Measurements from ENCODE around the gene LBH. TPM values are rescaled to one million over a fixed set of nuclear protein-coding genes. Genes with fewer than 3 reads are reported as not detected.

Gene LBH
- total RNA-seq, 2 experiments from 2014 or later = 169 to 186 TPM

- POLR2A ChIA-PET = interaction anchor here (0.6 to 10.1 kb wide), 27 partner anchors 9 to 1804 kb away, joined by 3 to 123 read pairs (median 4); partner anchors contain the start of genes LCLAT1 and YPEL5
- H3K27me3 Mint-ChIP-seq = peaks cover 2% of the 10 kb centered on the region
- H3K4me1 Mint-ChIP-seq = peaks cover 43% of the 10 kb centered on the region
- peak; percentile 84 for DNase-seq
- peak overlapping the region; percentile 90 for H3K4me3 Mint-ChIP-seq
- peaks cover 22% of the 10 kb centered on the region for H3K36me3 Mint-ChIP-seq
- H3K27ac Mint-ChIP-seq = peak overlapping the region; percentile 92
- H3K9me3 Mint-ChIP-seq = no peaks in the 10 kb centered on the region
- ATAC-seq (ENCODE audit: low read depth) = peak; percentile 57
These were observed 864 bp downstream of the LBH start for GRCh38 chr2:30231996-30232800.

GRCh38 chr2:30232801-30233130 is 1.4 kb downstream of the LBH start:
- H3K4me3 Mint-ChIP-seq = peak overlapping the region; percentile 90
- POLR2A ChIA-PET = interaction anchor here (0.7 to 10.1 kb wide), 18 partner anchors 9 to 415 kb away, joined by 3 to 123 read pairs (median 6); partner anchors contain the start of genes LCLAT1 and YPEL5
- peak; percentile 2 for ATAC-seq (ENCODE audit: low read depth)
- peaks cover 27% of the 10 kb centered on the region for H3K36me3 Mint-ChIP-seq
- peak overlapping the region; percentile 92 for H3K27ac Mint-ChIP-seq
- H3K4me1 Mint-ChIP-seq = peaks cover 45% of the 10 kb centered on the region
- H3K27me3 Mint-ChIP-seq = peaks cover 2% of the 10 kb centered on the region
- H3K9me3 Mint-ChIP-seq = no peaks in the 10 kb centered on the region
- no peak for DNase-seq

- Mint-ChIP-seq H3K9me3 (no peaks in the 10 kb centered on the region), H3K27me3 (peaks cover 2% of the 10 kb centered on the region), H3K36me3 (peaks cover 31% of the 10 kb centered on the region), H3K4me1 (peaks cover 51% of the 10 kb centered on the region), H3K4me3 (peak overlapping the region; percentile 90), H3K27ac (peak overlapping the region; percentile 92)
- POLR2A ChIA-PET = interaction anchor here (1.0 to 10.1 kb wide), 13 partner anchors 8 to 414 kb away, joined by 3 to 123 read pairs (median 6); partner anchors contain the start of gene YPEL5
- DNase-seq = no peak
- no peak for ATAC-seq (ENCODE audit: low read depth)
These were observed 2.1 kb downstream of the LBH start for GRCh38 chr2:30233271-30234009.

- POLR2A ChIA-PET = interaction anchor here (1.0 to 10.1 kb wide), 7 partner anchors 9 to 188 kb away, joined by 3 to 123 read pairs (median 19); no protein-coding TSS in a partner anchor
- Mint-ChIP-seq H3K27ac (peak overlapping the region; percentile 92), H3K4me1 (peaks cover 58% of the 10 kb centered on the region), H3K9me3 (no peaks in the 10 kb centered on the region), H3K4me3 (peak overlapping the region; percentile 90), H3K27me3 (peaks cover 2% of the 10 kb centered on the region), H3K36me3 (peaks cover 36% of the 10 kb centered on the region)
- peak; percentile 59 for DNase-seq
- no peak for ATAC-seq (ENCODE audit: low read depth)
These were observed 3.0 kb downstream of the LBH start for GRCh38 chr2:30234180-30234971.

GRCh38 chr2:30235008-30235655 is 3.8 kb downstream of the LBH start:
- ATAC-seq (ENCODE audit: low read depth) (peak; percentile 10), DNase-seq (no peak)
- peak overlapping the region; percentile 92 for H3K27ac Mint-ChIP-seq
- H3K4me1 Mint-ChIP-seq = peaks cover 61% of the 10 kb centered on the region
- POLR2A ChIA-PET = interaction anchor here (0.9 to 10.1 kb wide), 6 partner anchors 8 to 212 kb away, joined by 3 to 123 read pairs (median 24); no protein-coding TSS in a partner anchor
- H3K36me3 Mint-ChIP-seq = peaks cover 41% of the 10 kb centered on the region
- peaks cover 2% of the 10 kb centered on the region for H3K27me3 Mint-ChIP-seq
- H3K4me3 Mint-ChIP-seq = peak overlapping the region; percentile 90
- no peaks in the 10 kb centered on the region for H3K9me3 Mint-ChIP-seq

- Mint-ChIP-seq H3K27ac (peak overlapping the region; percentile 92), H3K4me3 (peak overlapping the region; percentile 79), H3K9me3 (no peaks in the 10 kb centered on the region), H3K4me1 (peaks cover 66% of the 10 kb centered on the region), H3K27me3 (no peaks in the 10 kb centered on the region), H3K36me3 (peaks cover 48% of the 10 kb centered on the region)
- ATAC-seq (ENCODE audit: low read depth) (no peak), DNase-seq (no peak)
- POLR2A ChIA-PET = interaction anchor here (0.9 to 10.1 kb wide), 6 partner anchors 21 to 211 kb away, joined by 3 to 123 read pairs (median 16); no protein-coding TSS in a partner anchor
These were observed 4.7 kb downstream of the LBH start for GRCh38 chr2:30235859-30236535.

- peak overlapping the region; percentile 79 for H3K4me3 Mint-ChIP-seq
These were observed 5.4 kb downstream of the LBH start for GRCh38 chr2:30236591-30237238.

GRCh38 chr2:30237239-30237965 is 6.1 kb downstream of the LBH start:
- ATAC-seq (ENCODE audit: low read depth) (no peak), DNase-seq (no peak)
- POLR2A ChIA-PET = interaction anchor here (0.9 to 10.1 kb wide), 6 partner anchors 16 to 210 kb away, joined by 3 to 123 read pairs (median 5); partner anchors contain the start of gene LCLAT1

More at GRCh38 chr2:30236591-30237238, 5.4 kb downstream of the LBH start:
- DNase-seq = no peak
- H3K27ac Mint-ChIP-seq = peak overlapping the region; percentile 92
- H3K27me3 Mint-ChIP-seq = no peaks in the 10 kb centered on the region
- no peaks in the 10 kb centered on the region for H3K9me3 Mint-ChIP-seq
- peaks cover 69% of the 10 kb centered on the region for H3K4me1 Mint-ChIP-seq
- no peak for ATAC-seq (ENCODE audit: low read depth)
- POLR2A ChIA-PET = interaction anchor here (0.9 to 10.1 kb wide), 5 partner anchors 16 to 211 kb away, joined by 3 to 123 read pairs (median 5); partner anchors contain the start of gene LCLAT1
- H3K36me3 Mint-ChIP-seq = peaks cover 48% of the 10 kb centered on the region

GRCh38 chr2:30237966-30238800 is 6.8 kb downstream of the LBH start:
- POLR2A ChIA-PET = interaction anchor here (0.6 to 10.1 kb wide), 13 partner anchors 9 to 949 kb away, joined by 3 to 123 read pairs (median 3); partner anchors contain the start of gene LCLAT1
- no peak for DNase-seq
- H3K27me3 Mint-ChIP-seq = no peaks in the 10 kb centered on the region
- H3K27ac Mint-ChIP-seq = peak overlapping the region; percentile 92
- no peaks in the 10 kb centered on the region for H3K9me3 Mint-ChIP-seq
- peak overlapping the region; percentile 79 for H3K4me3 Mint-ChIP-seq
- H3K36me3 Mint-ChIP-seq = peaks cover 55% of the 10 kb centered on the region
- H3K4me1 Mint-ChIP-seq = peaks cover 76% of the 10 kb centered on the region
- no peak for ATAC-seq (ENCODE audit: low read depth)

More at GRCh38 chr2:30237239-30237965, 6.1 kb downstream of the LBH start:
- Mint-ChIP-seq H3K4me1 (peaks cover 69% of the 10 kb centered on the region), H3K27me3 (no peaks in the 10 kb centered on the region), H3K36me3 (peaks cover 48% of the 10 kb centered on the region), H3K4me3 (peak overlapping the region; percentile 79), H3K9me3 (no peaks in the 10 kb centered on the region), H3K27ac (peak overlapping the region; percentile 92)

GRCh38 chr2:30239308-30239985 is 8.1 kb downstream of the LBH start:
- Mint-ChIP-seq H3K27me3 (no peaks in the 10 kb centered on the region), H3K27ac (peak overlapping the region; percentile 92), H3K4me3 (peak overlapping the region; percentile 79), H3K9me3 (no peaks in the 10 kb centered on the region), H3K36me3 (peaks cover 54% of the 10 kb centered on the region), H3K4me1 (peaks cover 76% of the 10 kb centered on the region)
- peak; percentile 82 for DNase-seq
- ATAC-seq (ENCODE audit: low read depth) = peak; percentile 37
- POLR2A ChIA-PET = interaction anchor here (0.7 to 2.0 kb wide), 16 partner anchors 8 to 208 kb away, joined by 3 to 11 read pairs (median 4); partner anchors contain the start of gene LCLAT1
